Colonic mucosa (tissue), 4 donors: ENCODE measurements around the gene TNFRSF6B. TPM values are rescaled to one million over a fixed set of nuclear protein-coding genes. Genes with fewer than 3 reads are reported as not detected.

Experiments used
- DNase-seq: peaks from one replicate; pipeline ENCODE4 v3.0.0-alpha.2; 2020
- H3K27ac ChIP-seq: fragments of 200-600 bp; one replicate; pipeline ENCODE4 v1.8.0; 2021
- H3K27me3 ChIP-seq: fragments of 200-600 bp; one replicate; pipeline ENCODE4 v1.8.0; 2021
- H3K36me3 ChIP-seq: fragments of 200-600 bp; one replicate; pipeline ENCODE4 v1.8.0; 2021
- H3K4me1 ChIP-seq: fragments of 200-600 bp; one replicate; pipeline ENCODE4 v1.8.0; 2021; ENCODE audit warnings: mild to moderate bottlenecking
- H3K4me3 ChIP-seq: fragments of 200-600 bp; one replicate; pipeline ENCODE4 v1.8.0; 2021
- H3K9ac ChIP-seq, 2 donors: one replicate each; pipeline ENCODE4 v1.7.0; 2013; ENCODE audit warnings: control low read depth in 2 of 2, low read depth in 2 of 2, low read length in 2 of 2
- H3K9me3 ChIP-seq: fragments of 200-600 bp; one replicate; pipeline ENCODE4 v1.8.0; 2021
- intact Hi-C: fragments of 100-400 bp; cut with DNase I; formaldehyde crosslinking; loops from one replicate; pipeline ENCODE4 v1.14.1; 2022
- total RNA-seq, 2 donors: library from RNA; stranded (reverse); fragmentation: NEBNext Ultra II Directional in 1 of 2; extraction: Animal tissue kit (Norgen Biotek cat#: 25700) in 1 of 2; gene quantifications; one replicate each; pipeline ENCODE4 v1.2.1, GENCODE V29; 2021
- TF ChIP-seq, protein P1 (sequence below): fragments of 200-600 bp; IDR thresholded peaks from one replicate; pipeline ENCODE4 v1.8.0; 2022; ENCODE audit warnings: antibody characterized with exemption, mild to moderate bottlenecking
- donor health status: healthy.
- donor health status: DM: no; HTN: no; CAD: no.
- donor health status: DM: no; HTN: no; CAD: no.

TNFRSF6B gene
- total RNA-seq, 2 donors from 2014 or later: 7.5 TPM; not detected in 1

- H3K9ac ChIP-seq: no peak overlapping the region
- H3K4me1 ChIP-seq: no peaks in the 10 kb centered on the region
- no peak overlapping the region for H3K27ac ChIP-seq
- H3K36me3 ChIP-seq: no peaks in the 10 kb centered on the region
- intact Hi-C loops: no loop called here
- no peak overlapping the region for H3K4me3 ChIP-seq
- no peaks in the 10 kb centered on the region for H3K27me3 ChIP-seq
- TF ChIP-seq, protein P1, sequence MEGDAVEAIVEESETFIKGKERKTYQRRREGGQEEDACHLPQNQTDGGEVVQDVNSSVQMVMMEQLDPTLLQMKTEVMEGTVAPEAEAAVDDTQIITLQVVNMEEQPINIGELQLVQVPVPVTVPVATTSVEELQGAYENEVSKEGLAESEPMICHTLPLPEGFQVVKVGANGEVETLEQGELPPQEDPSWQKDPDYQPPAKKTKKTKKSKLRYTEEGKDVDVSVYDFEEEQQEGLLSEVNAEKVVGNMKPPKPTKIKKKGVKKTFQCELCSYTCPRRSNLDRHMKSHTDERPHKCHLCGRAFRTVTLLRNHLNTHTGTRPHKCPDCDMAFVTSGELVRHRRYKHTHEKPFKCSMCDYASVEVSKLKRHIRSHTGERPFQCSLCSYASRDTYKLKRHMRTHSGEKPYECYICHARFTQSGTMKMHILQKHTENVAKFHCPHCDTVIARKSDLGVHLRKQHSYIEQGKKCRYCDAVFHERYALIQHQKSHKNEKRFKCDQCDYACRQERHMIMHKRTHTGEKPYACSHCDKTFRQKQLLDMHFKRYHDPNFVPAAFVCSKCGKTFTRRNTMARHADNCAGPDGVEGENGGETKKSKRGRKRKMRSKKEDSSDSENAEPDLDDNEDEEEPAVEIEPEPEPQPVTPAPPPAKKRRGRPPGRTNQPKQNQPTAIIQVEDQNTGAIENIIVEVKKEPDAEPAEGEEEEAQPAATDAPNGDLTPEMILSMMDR: no peak
- no peaks in the 10 kb centered on the region for H3K9me3 ChIP-seq
- DNase-seq: no peak
Measured at GRCh38 chr20:63679799-63680305, 16.6 kb upstream of the TNFRSF6B start.

DNA sequence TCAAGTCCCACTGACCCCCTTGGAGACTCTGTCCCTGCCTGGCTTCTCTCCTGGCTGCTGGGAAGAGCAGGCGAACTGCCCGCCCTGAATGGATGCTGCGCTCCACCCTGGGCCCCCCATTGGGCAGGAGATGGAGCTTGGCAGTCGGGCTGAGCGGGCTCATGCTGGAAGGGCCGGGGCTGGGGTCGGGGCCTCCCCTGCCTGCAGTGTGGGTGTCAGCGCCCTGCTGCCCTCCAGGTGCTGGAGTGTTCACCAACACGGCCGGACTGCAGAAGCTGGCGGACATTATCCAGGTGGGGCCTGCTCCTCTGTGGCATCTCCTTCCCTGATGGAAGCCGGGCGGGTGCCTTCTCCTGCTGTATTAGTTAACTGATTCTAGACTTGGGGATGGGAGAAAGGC is 16.0 kb upstream of the TNFRSF6B start:
- H3K4me1 ChIP-seq: no peaks in the 10 kb centered on the region
- no peak for DNase-seq
- H3K9ac ChIP-seq: no peak overlapping the region
- no peak overlapping the region for H3K4me3 ChIP-seq
- no peak overlapping the region for H3K27ac ChIP-seq
- no peaks in the 10 kb centered on the region for H3K9me3 ChIP-seq
- no peaks in the 10 kb centered on the region for H3K27me3 ChIP-seq
- TF ChIP-seq, protein P1: no peak
- no peaks in the 10 kb centered on the region for H3K36me3 ChIP-seq
- intact Hi-C loops: no loop called here

- H3K27ac ChIP-seq: peak overlapping the region; percentile 79
- H3K9ac ChIP-seq: no peak overlapping the region
- no peaks in the 10 kb centered on the region for H3K27me3 ChIP-seq
- peaks cover 5% of the 10 kb centered on the region for H3K4me1 ChIP-seq
- no peaks in the 10 kb centered on the region for H3K9me3 ChIP-seq
- H3K4me3 ChIP-seq: no peak overlapping the region
- H3K36me3 ChIP-seq: no peaks in the 10 kb centered on the region
- TF ChIP-seq, protein P1: no peak
- intact Hi-C loops: no loop called here
- no peak for DNase-seq
Measured at GRCh38 chr20:63680857-63681608, 15.4 kb upstream of the TNFRSF6B start.

DNA sequence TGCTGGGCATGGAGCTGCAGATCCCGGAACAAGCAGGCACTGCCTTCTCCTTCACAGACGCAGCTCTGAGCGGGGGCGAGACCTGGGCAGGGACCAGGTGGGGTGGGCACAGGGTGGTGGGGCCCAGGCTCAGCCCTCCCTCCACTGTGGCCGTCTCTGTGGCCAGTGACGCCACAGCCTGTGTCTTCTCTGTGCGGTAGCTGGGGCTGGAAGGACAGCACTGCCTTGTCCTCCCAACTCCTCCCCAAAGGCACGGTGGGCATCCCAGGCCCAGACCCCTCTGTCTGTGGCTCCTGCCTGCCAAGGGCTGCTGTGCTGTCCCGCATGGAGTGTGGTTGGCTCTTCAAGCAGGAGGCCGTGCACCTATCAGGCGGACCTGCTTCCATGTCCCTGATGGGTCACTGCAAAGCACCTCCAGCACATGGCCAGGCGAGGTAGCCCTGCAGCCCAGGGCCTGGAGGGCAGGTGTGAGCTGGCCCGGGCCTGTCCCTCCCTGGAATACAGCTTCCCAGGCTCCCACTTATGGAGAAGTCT is 14.8 kb upstream of the TNFRSF6B start:
- H3K27me3 ChIP-seq: no peaks in the 10 kb centered on the region
- no peaks in the 10 kb centered on the region for H3K36me3 ChIP-seq
- H3K9ac ChIP-seq: no peak overlapping the region
- H3K4me3 ChIP-seq: no peak overlapping the region
- peak overlapping the region; percentile 79 for H3K27ac ChIP-seq
- intact Hi-C loops: no loop called here
- DNase-seq: no peak
- TF ChIP-seq, protein P1: no peak
- no peaks in the 10 kb centered on the region for H3K9me3 ChIP-seq
- peaks cover 10% of the 10 kb centered on the region for H3K4me1 ChIP-seq

DNA sequence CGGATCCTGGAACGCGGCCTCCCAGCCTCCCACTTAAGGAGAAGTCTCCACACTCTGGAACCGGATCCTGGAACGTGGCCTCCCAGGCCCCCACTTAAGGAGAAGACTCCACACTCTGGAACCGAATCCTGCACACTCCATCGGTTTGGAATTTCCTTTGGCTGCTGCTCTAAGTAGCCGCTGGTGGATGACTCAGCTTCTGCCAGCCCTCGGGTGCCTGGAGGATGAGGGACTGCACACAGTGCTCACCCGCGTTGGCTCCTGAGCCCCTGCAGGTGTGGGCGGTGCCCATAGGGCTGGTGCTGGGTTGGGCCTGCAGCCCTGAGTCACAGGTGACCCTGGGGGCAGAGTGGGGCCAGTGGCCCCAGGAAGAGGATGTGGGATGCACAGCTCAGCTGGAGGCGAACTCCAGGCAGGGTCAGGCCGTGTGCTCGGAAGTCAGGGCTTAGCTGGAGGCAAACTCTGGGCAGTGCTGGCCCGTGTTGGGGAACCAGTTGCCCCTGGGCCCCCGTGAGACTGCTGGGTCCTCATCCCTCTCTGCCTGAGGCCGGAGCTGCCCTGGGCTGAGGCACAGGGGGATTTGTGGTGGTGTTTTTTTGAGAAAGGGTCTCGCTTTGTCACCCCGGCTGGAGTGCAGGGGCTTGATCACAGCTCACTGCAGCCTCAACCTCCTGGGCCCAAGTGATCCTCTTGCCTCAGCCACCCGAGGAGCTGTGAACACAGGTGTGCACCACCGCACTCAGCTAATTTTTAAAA is 13.9 kb upstream of the TNFRSF6B start:
- intact Hi-C loops: no loop called here
- no peaks in the 10 kb centered on the region for H3K9me3 ChIP-seq
- peak overlapping the region; percentile 79 for H3K27ac ChIP-seq
- no peaks in the 10 kb centered on the region for H3K36me3 ChIP-seq
- TF ChIP-seq, protein P1: no peak
- H3K27me3 ChIP-seq: no peaks in the 10 kb centered on the region
- peaks cover 16% of the 10 kb centered on the region for H3K4me1 ChIP-seq
- DNase-seq: no peak
- no peak overlapping the region for H3K4me3 ChIP-seq
- H3K9ac ChIP-seq: no peak overlapping the region
